Measurements from ENCODE around the gene C21orf58.
"Not testable (repeated sequence)": the region's sequence is repeated elsewhere in the genome, so short reads cannot be mapped to it uniquely, and the experiment has no call there.

Gene C21orf58

DNA sequence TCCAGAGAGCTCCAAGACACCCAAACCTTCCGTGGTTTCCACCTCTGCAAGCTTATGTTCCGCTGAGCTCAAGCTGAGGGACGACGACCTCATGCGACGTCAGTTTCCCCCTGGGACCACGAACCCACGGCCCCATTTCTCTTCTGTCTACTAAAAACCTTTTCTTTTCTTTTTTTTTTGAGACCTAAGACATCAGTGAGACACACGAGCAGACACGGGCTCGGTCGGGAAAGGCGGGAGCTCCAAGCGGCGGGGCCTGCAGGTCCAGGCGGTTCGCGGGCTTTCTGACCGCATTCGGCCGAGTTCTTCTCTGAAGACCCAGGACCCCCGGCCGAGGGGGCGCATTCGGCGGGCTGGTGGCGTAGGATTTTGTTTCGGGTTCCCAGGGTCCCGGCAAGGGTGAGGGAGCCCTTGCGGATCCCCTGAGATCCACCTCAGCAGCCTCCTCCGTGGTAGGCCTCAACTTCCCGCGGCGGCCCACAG lies 402 bp downstream of the C21orf58 start:
- no peak for DNase-seq

- DNase-seq = peak; percentile 9
Observed at GRCh38 chr21:46322351-46323226, 1.1 kb downstream of the C21orf58 start.

DNA sequence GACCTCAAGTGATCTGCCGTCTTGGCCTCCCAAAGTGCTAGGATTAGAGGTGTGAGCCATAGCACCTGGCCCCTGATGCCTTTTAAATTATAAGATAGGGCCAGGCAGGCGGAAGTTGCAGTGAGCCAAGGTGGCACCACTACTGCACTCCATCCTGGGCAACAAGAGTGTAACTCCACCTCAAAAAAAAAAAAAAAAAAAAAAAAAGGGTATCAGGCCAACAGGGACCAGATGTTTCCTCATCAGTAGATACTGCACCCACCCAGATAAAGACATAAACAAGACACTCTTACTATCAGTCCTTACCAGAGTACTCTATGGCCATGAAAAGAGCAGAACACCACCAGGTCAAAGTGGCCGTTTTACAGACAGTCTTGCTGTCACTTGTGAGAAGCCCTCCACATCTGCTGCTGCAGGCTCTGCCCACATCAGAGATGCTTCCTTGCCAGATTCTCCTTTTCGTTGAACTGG lies 3.3 kb downstream of the C21orf58 start:
- DNase-seq = no peak

- no peak for DNase-seq
Observed at GRCh38 chr21:46319186-46319585, 4.5 kb downstream of the C21orf58 start.

DNA sequence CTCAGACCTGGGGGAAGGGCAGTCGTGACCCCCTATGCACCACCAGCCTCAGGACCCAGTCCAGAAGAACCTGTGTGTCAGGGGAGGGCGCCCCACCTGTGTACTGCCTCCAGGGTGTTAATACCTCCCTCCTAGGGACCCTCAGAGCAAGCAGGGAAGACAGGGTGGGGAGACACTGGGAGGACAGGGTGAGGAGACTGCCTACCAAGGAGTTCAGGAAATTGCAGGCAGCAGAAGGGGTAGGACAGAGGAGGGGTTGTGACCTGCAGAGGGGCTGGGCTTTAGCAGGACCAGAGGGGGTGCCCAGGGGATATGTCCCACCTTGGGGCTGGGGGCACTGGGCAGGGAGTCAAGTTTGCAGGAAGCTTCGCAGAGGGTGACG lies 5.2 kb downstream of the C21orf58 start:
- no peak for DNase-seq

GRCh38 chr21:46317710-46318463 lies 5.8 kb downstream of the C21orf58 start:
- DNase-seq = no peak

- no peak for DNase-seq
Observed at GRCh38 chr21:46316708-46317324, 6.9 kb downstream of the C21orf58 start.

DNA sequence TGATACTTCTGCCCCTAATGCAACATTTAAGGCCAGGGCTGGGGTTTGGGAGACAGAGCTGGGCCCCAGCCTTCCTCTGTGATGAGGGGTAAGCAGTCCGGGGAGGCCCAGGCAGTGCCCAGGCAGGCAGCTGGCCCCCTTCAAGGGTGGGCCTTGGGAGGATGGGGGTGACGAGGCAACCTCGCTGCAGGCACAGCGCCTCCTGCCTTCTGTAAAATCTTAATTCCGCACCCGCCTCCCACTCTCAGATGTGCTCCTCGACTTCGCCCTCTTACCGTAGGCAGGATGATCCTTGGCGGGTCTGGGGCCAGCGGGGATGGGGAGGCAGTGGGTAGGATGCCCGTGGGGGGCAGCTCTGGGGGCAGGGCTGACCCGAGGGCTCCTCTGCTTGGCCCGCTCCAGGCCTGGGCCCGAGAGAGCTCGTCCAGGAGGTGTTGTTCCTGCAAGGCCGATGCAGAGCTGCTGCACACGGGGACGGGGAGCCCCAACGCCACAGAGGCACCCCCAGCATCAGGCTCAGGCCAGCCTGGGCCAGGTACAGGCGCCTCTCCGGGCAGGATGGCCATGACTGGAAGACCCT lies 9.1 kb downstream of the C21orf58 start:
- no peak for DNase-seq

DNA sequence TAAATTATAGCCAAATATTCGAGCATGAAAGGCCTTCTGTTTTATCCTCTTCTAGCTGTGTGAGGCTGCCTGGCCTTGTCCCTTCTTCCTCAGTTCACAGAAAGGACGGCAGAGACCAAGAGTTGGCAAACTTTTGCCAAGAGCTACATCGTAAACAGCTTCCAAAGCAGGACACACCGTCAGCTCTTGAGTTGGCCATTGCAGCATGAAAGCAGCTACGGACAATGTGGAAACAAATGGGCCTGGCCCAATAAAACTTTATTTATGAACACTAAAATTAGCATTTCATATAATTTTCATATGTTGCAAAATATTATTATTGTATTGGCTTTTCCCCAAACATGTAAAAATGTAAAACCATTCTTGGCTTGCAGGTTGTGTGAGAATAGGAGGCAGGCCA lies 10.7 kb downstream of the C21orf58 start:
- no peak for DNase-seq

GRCh38 chr21:46311568-46311967 lies 12.1 kb downstream of the C21orf58 start:
- DNase-seq = no peak

DNA sequence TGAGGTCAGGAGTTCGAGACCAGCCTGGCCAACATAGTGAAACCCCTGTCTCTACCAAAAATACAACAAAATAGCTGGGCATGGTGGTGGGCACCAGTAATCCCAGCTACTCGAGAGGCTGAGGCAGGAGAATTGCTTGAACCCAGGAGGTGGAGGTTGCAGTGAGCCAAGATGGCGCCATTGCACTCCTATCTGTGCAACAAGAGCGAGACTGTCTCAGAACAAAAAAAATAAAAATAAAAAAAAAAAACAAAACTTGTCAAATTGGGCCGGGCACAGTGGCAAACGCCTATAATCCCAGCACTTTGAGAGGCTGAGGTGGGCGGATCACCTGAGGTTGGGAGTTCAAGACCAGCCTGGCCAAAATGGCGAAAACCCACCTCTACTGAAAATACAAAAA lies 13.4 kb downstream of the C21orf58 start:
- DNase-seq = not testable (repeated sequence)

DNA sequence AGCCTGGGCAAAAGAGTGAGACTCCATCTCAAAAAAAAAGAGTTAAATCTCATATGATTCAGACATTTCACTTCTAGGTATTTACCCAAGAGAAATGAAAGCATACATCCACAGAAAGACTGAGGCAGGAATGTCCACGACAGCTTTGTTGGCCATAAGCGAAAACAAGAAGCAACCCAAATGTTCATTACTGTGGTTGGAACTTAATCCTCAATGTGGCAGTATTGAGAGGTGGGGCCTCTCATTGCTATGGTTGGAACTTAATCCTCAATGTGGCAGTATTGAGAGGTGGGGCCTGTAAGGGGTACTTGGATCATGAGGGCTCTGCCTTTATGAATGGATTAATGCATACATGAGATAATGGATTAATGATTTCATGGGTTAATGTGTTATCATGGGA lies 15.2 kb downstream of the C21orf58 start:
- DNase-seq = no peak

DNA sequence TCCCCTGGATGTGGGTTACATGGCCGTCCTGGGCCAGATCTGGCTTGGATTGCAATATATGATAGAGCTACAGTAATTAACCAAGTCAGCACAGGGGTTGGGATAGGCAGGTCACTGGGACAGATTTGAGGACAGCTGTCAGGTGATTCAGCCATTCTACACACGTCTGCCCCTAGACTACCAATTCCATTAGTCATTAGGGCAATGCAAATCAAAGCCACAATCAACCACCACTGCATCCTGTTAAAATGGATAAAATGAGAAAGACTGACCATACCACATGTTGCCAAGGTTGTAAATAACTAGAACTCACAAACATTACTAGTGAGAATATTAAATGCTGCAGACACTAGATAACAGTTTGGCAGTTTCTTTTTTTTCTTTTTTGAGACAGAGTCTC lies 16.0 kb downstream of the C21orf58 start:
- no peak for DNase-seq

DNA sequence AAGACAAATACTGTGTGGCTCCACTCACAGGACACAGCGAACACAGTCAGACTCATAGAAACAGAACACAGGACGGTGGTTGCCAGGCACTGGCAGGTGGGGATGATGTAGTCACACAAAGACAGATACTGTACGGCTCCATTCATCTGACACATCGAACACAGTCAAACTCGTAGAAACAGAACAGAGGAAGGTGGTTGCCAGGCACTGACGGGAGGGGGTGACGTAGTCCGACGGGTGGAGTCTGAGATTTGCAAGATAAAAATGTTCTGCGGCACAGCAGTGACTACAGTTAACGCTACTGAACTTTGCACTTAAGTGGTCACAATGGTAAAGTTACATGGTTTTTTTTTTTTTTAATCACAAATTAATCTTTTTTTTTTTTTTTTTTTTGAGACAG lies 18.7 kb downstream of the C21orf58 start:
- DNase-seq = no peak

DNA sequence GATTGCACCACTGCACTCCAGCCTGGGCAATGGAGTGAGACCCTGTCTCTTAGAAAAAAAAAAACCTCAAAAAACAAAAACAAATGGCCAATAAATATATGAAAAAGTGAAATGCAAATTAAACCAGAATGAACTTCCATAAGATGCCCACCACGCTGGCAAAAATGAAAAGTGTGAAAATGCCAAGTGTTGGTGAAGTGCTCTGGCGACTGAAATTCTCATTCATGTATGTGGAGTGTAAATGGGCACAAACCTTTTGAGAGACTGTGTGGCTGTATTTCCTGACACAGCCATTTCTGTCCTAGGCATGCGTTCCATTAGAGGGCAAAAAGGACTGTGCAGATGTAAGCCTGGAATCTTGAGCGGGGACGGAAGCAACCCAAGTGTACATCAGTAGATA lies 19.2 kb downstream of the C21orf58 start:
- DNase-seq = no peak

DNA sequence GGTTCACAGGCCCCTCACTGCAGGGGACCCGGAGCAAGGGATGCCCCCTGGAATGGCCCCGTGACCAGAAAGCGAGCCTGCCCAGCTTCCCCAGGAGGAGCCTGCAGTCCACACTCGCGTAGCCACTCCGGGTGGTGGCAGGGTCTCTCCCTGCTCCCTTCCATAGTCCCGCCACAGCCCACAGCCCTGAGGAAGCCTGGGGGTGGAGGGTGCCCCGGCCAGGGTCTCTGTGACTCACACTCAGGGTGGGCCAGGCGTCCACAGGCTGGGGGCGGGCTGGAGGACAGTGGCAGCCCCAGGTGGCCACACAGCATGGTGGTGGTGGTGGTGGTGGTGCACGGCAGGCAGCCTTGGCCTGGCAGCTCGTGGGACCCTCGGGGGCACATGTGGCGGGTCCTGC lies 21.9 kb downstream of the C21orf58 start:
- DNase-seq = no peak

GRCh38 chr21:46299167-46299566 lies 24.5 kb downstream of the C21orf58 start:
- no peak for DNase-seq

GRCh38 chr21:46297338-46298271 lies 26.1 kb downstream of the C21orf58 start:
- DNase-seq = no peak

DNA sequence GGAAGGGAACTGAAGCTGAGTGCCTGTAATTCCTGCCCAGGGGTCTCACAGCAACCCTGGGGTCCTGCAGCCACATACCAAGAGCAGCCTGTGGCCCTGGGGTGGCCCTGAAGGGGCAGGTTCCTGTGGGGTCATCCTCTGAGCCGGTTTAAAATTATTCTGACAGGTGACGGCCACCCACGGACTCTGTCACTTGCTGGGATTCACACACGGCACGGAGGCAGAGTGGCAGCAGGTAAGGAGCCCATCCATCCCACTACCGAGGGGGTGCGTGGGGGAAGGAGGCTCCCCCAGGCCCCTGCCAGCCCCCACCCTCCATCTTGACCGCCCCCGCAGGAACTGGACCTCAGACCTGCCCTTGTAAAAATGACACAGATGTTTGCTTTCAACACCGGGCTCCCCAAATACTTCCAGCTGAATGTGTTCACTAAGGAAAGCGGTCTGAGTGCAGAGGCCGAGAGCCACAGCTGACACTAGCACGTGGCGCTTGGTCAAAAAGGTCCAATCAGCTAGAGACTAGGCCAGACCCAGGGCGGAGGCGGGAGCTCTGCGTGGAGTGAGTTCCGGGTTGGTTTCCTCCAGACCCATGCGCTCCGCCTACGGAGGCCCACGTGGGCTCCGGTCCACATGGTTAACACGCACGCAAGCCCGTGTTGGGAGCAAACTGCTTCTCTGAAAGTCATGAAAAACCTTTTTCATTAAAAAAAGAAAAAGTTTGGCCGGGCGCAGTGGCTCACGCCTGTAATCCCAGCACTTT lies 27.5 kb downstream of the C21orf58 start:
- DNase-seq = peak; percentile 50

DNA sequence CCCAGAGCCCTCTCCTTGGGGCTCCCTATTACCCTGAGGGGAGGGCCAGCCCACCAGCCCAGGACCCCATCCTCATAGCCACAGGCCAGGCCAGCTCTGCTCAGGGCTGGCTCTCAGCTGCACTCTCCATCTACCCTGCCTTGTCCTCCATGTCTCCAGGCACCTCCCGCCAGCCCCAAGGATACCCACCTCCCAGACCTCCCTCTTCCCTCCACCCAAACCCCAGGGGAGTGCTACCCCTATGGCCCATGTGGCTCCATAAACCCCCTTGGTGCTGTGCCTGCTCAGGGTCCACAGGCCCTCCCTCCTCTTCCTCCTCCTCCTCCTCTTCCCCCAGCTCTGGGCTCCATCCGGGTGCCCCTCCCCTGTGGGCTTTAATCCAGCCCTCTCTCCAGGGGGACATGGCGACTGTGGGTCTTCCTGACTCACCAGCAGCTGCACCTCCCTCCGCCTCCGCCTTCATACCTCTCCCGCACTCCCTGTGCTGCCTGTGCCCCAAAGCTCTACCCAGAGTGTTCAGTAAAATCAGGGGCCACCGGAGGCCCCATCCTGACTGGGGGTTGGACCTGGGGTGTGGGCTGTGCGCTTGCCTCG lies 28.4 kb downstream of the C21orf58 start:
- DNase-seq = no peak

All from stimulated activated CD4-positive, alpha-beta T cell treated with anti-CD3 and anti-CD28 coated beads, Interleukin-12 subunit alpha, Interleukin-12 subunit beta, amount 100 ng/mL, for 4 hours (primary cell).